Measurements from ENCODE around the gene HYCC1.
A peak's percentile ranks its signal among the peaks of the same experiment; 100 is the strongest.
"Not testable (repeated sequence)": the region's sequence is repeated elsewhere in the genome, so short reads cannot be mapped to it uniquely, and the experiment has no call there.

HYCC1 gene

GRCh38 chr7:23013715-23014649, at the start of gene HYCC1:
TSS of gene HYCC1 (minus strand) at chr7:23014130. CDS start at chr7:22991111, 23,019 bp downstream.
- DNase-seq, result peak; percentile 99

GRCh38 chr7:23062452-23062851, 48.5 kb upstream of the HYCC1 start:
- no peak for DNase-seq

DNA sequence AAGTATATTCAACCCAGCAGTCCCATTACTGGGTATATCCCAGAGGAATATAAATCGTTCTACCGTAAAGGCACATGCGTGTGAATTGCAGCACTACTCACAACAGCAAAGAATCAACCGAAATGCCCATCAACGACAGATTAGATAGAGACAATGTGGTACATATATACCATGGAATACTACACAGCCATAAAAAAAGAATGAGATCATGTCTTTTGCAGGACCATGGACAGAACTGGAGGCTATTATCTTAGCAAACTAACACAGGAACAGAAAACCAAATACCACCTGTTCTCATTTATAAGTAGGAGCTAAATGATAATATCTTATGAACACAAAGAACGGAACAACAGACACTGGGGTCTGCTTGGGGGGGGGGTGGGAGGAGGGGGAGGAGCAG, 47.4 kb upstream of the HYCC1 start:
- no peak for DNase-seq

- no peak for DNase-seq
Measured at GRCh38 chr7:23058408-23059096, 44.6 kb upstream of the HYCC1 start.

DNA sequence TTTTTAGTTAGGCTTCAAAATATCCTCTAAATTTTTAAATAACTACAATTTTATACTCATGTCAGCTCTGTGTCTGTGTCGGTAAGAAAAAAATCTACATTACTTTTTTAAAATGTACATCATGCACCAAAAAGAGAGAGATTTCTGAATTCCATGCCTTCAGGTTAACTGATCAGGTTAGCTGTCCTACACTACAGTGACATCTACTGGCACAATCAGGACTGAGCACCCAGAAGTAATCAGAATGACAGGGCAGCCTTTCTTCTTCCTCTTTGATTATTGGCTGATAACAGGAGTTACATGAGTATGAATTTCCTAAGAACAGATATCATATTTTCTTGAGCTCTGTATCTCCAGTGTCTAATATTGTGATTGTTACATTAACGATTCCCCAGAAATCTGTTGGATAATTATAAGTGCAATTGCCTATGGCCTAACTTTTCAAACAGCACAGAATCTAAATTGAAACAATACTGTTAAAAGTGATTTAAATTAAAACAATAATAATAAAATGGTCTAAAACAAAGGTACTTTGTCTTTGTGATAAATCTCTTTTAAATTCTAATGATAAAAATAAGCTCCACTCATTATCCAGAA, 41.8 kb upstream of the HYCC1 start:
- DNase-seq, result peak; percentile 68

DNA sequence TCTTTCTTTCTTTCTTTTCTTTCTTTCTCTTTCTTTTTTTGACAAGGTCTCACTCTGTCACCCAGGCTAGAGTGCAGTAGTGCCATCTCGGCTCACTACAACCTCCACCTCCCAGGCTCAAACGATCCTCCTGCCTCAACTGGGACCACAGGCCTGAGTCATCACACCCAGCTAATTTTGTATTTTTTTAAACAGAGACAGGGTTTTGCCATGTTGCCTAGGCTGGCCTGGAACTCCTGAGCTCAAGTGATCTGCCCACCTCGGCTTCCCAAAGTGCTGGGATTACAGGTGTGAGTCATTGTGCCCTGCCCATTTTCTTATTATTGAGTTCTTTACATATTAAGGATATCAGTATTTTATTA, 37.2 kb upstream of the HYCC1 start:
- DNase-seq, result not testable (repeated sequence)

GRCh38 chr7:23046336-23046735, 32.4 kb upstream of the HYCC1 start:
- not testable (repeated sequence) for DNase-seq

GRCh38 chr7:23045086-23045485, 31.2 kb upstream of the HYCC1 start:
- not testable (repeated sequence) for DNase-seq

DNA sequence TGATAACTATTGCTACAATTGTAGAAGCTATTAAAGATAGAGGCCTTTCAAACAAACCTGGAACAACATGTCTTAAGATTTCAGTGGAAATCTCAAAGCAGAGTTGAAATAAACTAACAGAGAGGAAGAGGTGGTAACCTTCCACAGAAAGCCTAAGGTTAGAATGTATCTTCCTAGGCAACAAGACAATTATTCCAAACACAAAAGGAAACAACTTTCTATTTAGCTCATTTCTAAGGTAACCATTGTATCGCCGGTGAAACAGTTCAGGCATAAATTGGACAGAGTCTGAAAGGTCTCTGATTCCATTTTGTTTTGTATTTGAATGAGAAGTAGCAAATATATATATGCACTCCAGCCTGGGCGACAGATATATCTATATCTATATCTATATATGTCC, 30.7 kb upstream of the HYCC1 start:
- DNase-seq, result peak; percentile 44

GRCh38 chr7:23043441-23043840, 29.5 kb upstream of the HYCC1 start:
- DNase-seq, result no peak

DNA sequence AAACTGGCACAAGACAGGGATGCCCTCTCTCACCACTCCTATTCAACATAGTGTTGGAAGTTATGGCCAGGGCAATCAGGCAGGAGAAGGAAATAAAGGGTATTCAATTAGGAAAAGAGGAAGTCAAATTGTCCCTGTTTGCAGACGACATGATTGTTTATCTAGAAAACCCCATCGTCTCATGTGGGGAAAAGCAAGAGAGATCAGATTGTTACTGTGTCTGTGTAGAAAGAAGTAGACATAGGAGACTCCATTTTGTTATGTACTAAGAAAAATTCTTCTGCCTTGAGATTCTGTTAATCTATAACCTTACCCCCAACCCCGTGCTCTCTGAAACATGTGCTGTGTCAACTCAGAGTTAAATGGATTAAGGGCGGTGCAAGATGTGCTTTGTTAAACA, 25.7 kb upstream of the HYCC1 start:
- not testable (repeated sequence) for DNase-seq

GRCh38 chr7:23035542-23036371, 21.8 kb upstream of the HYCC1 start:
- not testable (repeated sequence) for DNase-seq

- DNase-seq, result no peak
Measured at GRCh38 chr7:23027261-23027660, 13.3 kb upstream of the HYCC1 start.

- DNase-seq, result no peak
Measured at GRCh38 chr7:23026164-23026563, 12.2 kb upstream of the HYCC1 start.

DNA sequence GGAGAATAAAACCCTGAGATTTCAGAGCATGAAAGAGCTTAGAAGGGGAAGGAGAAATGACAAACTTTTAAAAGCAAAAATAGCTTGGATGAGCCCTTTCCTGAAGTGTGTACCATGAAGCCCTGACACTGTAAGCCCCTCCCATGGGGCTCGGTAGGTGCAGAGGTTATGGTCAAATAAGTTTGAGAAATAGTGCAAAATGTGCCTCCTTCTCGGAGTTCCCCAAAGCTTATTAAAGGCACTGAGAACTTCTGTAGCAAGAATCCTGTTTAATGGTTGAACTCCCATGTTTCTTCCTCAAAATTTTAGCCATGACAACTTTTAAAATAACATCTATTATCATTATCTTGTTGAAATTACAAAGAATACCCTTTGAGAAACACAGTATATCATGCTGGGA, 10.5 kb upstream of the HYCC1 start:
- no peak for DNase-seq

GRCh38 chr7:23022851-23023250, 8.9 kb upstream of the HYCC1 start:
- no peak for DNase-seq

DNA sequence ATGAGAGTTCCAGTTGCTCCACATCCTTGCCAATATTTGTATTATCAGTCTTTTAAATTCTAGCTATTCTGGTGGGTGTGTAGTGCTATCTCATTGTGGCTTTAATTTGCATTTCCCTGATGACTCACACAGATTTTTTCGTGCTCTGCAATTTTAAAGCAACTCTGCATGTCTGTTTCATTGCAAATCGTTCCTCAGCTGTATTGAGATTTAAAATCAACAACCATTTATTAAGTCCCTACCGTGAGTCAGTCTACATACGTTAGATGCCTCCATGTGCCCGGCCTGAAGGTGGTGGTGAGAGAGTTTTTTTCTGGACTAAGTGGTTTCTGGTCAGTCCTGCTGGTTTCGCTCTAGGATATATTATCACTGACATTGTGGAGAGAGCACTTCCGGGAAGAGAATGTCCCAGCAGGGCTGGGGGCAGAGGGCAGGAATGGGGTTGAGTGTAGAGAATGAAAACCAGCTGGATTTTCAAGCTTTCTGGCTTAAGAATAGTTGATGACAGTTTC, 8.4 kb upstream of the HYCC1 start:
- no peak for DNase-seq

GRCh38 chr7:23021596-23021995, 7.7 kb upstream of the HYCC1 start:
- DNase-seq, result no peak

GRCh38 chr7:23020742-23021401, 6.9 kb upstream of the HYCC1 start:
- DNase-seq, result no peak

- no peak for DNase-seq
Measured at GRCh38 chr7:23018750-23019149, 4.8 kb upstream of the HYCC1 start.

DNA sequence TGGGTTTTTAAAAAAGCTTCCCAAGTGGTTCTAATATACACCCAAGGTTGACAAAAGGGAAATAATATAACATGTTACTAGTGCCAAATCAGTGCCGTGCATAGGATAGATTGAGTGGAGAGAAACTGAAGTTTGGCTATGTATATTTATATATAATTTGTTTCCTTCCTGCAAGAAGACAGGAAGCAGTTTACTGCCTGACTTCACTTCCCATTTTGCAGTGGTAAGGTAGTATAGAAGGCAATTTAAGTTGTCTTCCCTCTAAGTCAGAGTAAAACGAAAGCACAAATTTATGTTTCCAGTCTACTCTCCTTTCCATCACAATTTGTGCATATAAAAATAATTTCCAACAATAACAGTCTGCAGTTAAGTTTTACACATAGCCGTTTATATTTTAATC, 3.4 kb upstream of the HYCC1 start:
- DNase-seq, result no peak
